ENCODE data around the gene PTPN21. TPM values are rescaled to one million over a fixed set of nuclear protein-coding genes. Genes with fewer than 3 reads are reported as not detected.
A peak's percentile ranks its signal among the peaks of the same experiment; 100 is the strongest.

Gene PTPN21
- total RNA-seq: 0.10 and 0.31 TPM in 2 replicates

DNA sequence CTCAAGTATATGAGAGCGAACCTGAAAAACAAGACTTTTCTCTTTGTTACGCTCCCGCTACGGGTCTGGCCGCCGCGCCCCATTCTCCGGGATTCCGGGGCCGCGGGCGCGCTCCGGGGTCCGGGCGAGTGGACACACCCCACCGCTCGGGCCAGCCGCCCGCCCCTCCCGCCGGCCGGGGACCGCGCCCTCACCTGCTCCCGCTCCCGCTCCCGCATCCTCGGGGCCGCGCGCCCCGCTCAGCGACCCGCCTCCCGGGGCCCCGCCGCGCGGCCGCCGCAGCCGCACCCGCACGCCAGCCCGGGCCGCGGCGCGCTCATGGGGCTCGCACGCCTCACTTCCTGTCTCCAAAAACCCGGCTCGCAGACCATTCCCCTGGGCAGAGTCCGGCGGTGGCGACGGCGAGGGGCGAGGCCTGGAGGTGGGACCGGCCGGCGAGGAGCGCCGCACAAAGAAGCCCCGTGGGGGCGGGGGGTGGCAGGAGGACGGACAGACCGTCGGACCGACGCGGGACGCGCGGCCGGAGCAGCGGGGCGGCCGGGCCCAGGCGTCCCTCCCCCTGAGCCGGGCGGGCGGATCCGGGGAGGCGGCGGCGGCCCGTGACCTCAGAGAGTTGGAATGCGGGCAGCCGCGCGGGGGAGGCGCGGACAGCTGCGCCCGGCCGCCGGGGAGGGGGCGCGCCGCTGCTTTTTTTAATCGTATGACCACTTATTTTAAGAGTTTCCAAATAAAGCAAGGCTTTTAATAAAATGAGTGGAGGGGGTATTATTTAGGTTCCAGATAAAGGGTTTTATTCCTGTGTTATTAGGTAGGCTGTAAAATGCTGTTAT is at the start of gene PTPN21:
Gene PTPN21 (minus strand): TSS at position 551 of the 830 bp plus-strand sequence. CDS start 4,590 bp downstream, outside the sequence.
- POLR2A ChIA-PET: no interaction called here
- peak; percentile 56 for ATAC-seq (ENCODE audit: low read depth)

DNA sequence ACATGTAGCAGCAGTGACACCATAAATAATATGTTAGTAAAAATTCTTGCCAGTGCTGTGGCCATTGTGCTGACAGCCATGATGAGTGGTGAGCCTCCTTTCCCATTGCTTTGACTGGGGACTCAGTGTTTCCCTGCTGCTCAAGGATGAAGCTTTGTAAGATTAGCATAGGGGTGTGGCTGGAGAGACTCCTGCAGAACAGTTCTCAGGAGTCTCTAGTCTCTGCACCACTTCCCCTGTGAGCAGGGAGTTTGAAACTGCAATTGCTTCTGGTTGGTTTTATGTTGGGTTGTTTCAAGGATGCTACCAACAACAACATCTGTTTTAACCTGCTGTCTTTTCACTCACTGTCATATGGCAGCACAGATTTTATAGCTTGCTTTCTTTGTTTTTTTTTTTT is 49.4 kb upstream of the PTPN21 start:
- TF ChIP-seq, protein P1, sequence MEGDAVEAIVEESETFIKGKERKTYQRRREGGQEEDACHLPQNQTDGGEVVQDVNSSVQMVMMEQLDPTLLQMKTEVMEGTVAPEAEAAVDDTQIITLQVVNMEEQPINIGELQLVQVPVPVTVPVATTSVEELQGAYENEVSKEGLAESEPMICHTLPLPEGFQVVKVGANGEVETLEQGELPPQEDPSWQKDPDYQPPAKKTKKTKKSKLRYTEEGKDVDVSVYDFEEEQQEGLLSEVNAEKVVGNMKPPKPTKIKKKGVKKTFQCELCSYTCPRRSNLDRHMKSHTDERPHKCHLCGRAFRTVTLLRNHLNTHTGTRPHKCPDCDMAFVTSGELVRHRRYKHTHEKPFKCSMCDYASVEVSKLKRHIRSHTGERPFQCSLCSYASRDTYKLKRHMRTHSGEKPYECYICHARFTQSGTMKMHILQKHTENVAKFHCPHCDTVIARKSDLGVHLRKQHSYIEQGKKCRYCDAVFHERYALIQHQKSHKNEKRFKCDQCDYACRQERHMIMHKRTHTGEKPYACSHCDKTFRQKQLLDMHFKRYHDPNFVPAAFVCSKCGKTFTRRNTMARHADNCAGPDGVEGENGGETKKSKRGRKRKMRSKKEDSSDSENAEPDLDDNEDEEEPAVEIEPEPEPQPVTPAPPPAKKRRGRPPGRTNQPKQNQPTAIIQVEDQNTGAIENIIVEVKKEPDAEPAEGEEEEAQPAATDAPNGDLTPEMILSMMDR (IDR thresholded peaks at IDR 0.05): no peak
- intact Hi-C loops (cut with micrococcal nuclease): no loop called here
- no peak for ATAC-seq (ENCODE audit: low read depth)
- ChIA-PET CTCF (no interaction called here), POLR2A (no interaction called here)
- Mint-ChIP-seq H3K27ac (no peak overlapping the region), H3K9me3 (no peaks in the 10 kb centered on the region), H3K36me3 (ENCODE audit: low read depth) (peaks cover 86% of the 10 kb centered on the region), H3K4me3 (no peak overlapping the region), H3K27me3 (no peaks in the 10 kb centered on the region), H3K4me1 (peaks cover 17% of the 10 kb centered on the region)
- no peak for DNase-seq

More for the DNA sequence above, at the start of gene PTPN21:
- H3K4me3 Mint-ChIP-seq: peak within 1 kb of the TSS; percentile 80
- TF ChIP-seq, protein P1 (IDR thresholded peaks at IDR 0.05): no peak
- DNase-seq: peak; percentile 27
- intact Hi-C loops (cut with micrococcal nuclease): loop anchor here (1.0 kb wide), 1 partner anchor 9 kb away; the partner anchor contains the start of gene ZC3H14
- peaks cover 43% of the 10 kb centered on the region for H3K27me3 Mint-ChIP-seq
- H3K36me3 Mint-ChIP-seq (ENCODE audit: low read depth): no peaks in the 10 kb centered on the region
- H3K27ac Mint-ChIP-seq: no peak within 1 kb of the TSS
- CTCF ChIA-PET: no interaction called here
- H3K4me1 Mint-ChIP-seq: peaks cover 16% of the 10 kb centered on the region
- H3K9me3 Mint-ChIP-seq: no peaks in the 10 kb centered on the region

DNA sequence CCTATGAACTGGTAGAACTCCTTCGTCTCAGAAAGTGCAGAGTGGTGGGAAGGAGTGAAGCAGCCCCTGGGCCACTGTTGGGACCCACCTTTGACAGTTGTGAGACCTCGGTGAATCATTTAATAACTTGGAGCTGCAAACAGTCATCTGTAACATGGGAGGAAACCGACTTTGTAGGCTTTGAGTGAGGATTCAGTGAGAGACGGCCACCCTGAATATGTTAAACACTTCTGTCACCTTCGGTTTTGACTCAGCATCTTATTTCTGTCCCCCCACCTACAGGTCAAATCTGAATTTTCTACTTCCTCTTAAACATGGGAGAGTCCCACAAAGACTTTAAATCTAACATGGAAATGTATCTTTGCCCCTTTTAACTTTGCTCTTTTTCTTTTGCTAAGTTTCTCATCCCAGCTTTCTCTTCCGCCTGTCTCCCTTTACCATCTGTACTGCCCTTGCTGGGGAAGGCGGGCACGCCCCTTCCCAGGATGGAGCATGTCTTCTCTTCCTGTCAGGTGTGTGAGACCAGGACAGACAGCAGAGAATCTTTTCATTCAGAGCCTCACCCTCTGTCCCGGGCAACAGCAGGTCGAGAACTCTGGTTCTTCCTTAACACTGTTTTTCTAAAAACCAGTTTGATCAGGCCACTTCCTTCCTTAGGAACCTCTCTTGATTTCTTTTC is 45.1 kb upstream of the PTPN21 start:
- ATAC-seq (ENCODE audit: low read depth) (peak; percentile 84), DNase-seq (no peak)
- H3K4me1 Mint-ChIP-seq: peaks cover 25% of the 10 kb centered on the region
- peaks cover 89% of the 10 kb centered on the region for H3K36me3 Mint-ChIP-seq (ENCODE audit: low read depth)
- CTCF ChIA-PET: interaction anchor here (1.0 kb wide), 1 partner anchor 68 kb away, joined by 3 read pairs; no protein-coding TSS in a partner anchor
- intact Hi-C loops (cut with micrococcal nuclease): loop anchor here (2.0 kb wide), 1 partner anchor 37 kb away; the partner anchor contains the start of gene ZC3H14
- H3K27ac Mint-ChIP-seq: peak overlapping the region; percentile 78
- TF ChIP-seq, protein P1 (IDR thresholded peaks at IDR 0.05): no peak
- H3K9me3 Mint-ChIP-seq: no peaks in the 10 kb centered on the region
- no peaks in the 10 kb centered on the region for H3K27me3 Mint-ChIP-seq
- POLR2A ChIA-PET: no interaction called here
- H3K4me3 Mint-ChIP-seq: peak overlapping the region; percentile 12

DNA sequence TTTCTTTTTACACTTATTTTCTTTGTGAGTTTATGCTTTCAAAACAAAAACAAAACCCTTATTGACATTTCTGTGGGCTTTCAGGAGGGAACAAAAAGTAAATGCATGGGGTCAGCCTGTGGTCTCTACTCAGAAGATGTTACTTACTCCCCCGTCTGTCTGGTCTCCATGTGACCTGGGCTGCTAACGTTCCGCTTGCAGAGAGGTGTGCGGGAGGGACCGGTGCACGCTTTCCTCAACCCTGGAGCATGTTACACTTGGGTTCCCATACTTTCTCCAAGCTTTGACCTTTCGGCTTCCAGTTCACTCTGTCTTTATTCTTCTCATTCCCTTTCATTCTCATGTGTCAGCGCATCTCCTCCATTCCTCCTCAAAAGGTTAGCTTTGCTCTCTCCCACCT is 44.5 kb upstream of the PTPN21 start:
- no peak for ATAC-seq (ENCODE audit: low read depth)
- no peak for DNase-seq
- CTCF ChIA-PET: interaction anchor here (1.0 kb wide), 1 partner anchor 68 kb away, joined by 3 read pairs; no protein-coding TSS in a partner anchor
- H3K27me3 Mint-ChIP-seq: no peaks in the 10 kb centered on the region
- intact Hi-C loops (cut with micrococcal nuclease): no loop called here
- H3K27ac Mint-ChIP-seq: peak overlapping the region; percentile 78
- no peaks in the 10 kb centered on the region for H3K9me3 Mint-ChIP-seq
- peaks cover 25% of the 10 kb centered on the region for H3K4me1 Mint-ChIP-seq
- POLR2A ChIA-PET: no interaction called here
- TF ChIP-seq, protein P1 (IDR thresholded peaks at IDR 0.05): no peak
- H3K4me3 Mint-ChIP-seq: peak overlapping the region; percentile 12
- peaks cover 92% of the 10 kb centered on the region for H3K36me3 Mint-ChIP-seq (ENCODE audit: low read depth)

DNA sequence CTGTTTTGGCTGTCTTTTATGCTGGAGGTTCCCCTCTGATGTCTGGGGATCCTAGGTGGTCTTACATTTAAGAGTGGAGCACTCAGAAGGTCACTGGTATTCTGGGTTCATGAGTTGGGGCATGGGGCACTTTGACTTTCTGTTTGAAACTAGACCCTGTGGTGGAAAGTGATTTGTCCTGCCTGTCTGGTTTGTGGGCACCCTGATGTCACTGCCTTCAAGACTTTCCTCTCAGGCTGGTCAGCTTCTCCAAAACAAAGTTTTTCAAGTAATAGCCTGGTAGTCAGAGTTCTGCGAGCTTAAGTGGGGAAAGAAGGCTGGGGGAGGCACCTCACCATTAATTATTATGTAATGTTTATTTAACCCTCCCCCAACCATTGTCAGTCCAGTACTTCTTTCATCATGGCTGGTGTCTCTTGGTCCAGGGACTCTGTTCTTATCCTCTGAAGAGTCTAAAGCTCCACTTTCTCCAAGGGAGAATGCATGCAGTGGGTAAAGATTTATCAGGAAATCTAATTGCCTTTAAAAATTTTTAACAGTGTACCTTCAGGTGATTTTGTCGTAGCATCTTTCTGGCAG is 43.4 kb upstream of the PTPN21 start:
- ChIA-PET POLR2A (no interaction called here), CTCF (no interaction called here)
- H3K4me3 Mint-ChIP-seq: no peak overlapping the region
- H3K4me1 Mint-ChIP-seq: peaks cover 25% of the 10 kb centered on the region
- intact Hi-C loops (cut with micrococcal nuclease): no loop called here
- peaks cover 89% of the 10 kb centered on the region for H3K36me3 Mint-ChIP-seq (ENCODE audit: low read depth)
- ATAC-seq (ENCODE audit: low read depth) (no peak), DNase-seq (no peak)
- no peaks in the 10 kb centered on the region for H3K27me3 Mint-ChIP-seq
- no peaks in the 10 kb centered on the region for H3K9me3 Mint-ChIP-seq
- TF ChIP-seq, protein P1 (IDR thresholded peaks at IDR 0.05): no peak
- H3K27ac Mint-ChIP-seq: no peak overlapping the region

Data from activated B cell treated with CpG ODN at 0.5 μM for 24 hours (primary cell).